NCI-H1092 (cell line): ENCODE results near the gene PHOX2B.
"Not testable (repeated sequence)": the region's sequence is repeated elsewhere in the genome, so short reads cannot be mapped to it uniquely, and the experiment has no call there.

Source experiments
- DNase-seq: peaks from one replicate; lab custom pipeline; 2025; lab: John Stamatoyannopoulos, UW

Gene PHOX2B

DNA sequence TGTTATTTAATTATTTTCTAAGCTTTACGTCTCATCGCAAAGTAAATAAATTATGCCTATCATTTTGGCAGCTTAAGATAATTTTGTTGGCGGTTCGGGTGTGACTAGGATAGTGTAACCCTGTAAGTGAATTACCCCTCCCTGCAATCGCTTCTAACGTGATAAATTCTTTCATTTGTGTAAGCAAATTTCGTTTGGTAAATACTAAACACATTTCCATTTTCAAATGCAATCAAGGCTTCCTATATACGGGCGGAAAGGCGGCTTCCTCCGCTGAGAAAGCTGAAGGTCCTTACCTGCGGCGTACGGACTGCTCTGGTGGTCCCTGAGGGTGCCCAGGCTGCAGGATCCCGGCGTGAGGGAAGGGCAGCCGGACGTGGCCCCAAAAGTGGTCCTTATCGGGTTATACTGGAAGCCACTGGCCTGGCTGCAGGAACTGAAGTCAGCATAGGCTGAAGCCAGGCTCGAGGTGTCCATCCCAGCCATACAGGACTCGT, 403 bp downstream of the PHOX2B start:
- no peak for DNase-seq

DNA sequence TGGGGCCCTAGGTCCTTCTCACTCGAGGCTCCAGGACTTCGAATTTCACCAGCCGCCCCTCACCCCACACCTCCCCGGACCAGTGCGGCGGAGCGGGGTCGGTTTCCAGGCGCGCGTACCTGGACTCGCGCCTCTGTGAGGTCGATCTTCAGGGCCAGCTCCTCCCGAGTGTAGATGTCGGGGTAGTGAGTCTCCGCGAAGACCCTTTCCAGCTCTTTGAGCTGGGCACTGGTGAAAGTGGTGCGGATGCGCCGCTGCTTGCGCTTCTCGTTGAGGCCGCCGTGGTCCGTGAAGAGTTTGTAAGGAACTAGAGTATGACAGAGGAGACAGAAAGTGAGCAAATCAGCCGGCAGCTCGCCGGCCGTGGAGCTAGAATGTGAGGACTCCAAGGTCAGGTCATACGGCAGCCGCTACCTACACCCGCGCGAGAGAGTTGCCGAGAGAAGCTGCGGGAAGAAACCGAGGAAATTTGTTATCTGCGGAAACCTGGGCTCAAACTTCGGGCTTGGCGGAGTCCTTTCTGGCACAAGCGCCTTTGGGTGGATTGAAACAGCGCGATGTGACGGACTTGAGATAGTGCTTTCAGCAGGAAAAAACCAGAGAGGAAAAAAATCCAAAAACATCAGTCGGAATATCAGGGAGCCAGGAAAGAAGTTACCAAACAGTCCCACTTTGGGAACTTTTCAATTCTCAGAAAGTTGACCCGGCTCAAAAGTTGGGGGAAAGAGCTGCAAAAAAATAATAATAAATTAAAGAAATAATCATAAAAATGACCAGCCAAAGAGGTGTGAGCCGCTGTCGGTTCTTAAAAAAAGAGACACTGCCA, 1.1 kb downstream of the PHOX2B start:
- no peak for DNase-seq

DNA sequence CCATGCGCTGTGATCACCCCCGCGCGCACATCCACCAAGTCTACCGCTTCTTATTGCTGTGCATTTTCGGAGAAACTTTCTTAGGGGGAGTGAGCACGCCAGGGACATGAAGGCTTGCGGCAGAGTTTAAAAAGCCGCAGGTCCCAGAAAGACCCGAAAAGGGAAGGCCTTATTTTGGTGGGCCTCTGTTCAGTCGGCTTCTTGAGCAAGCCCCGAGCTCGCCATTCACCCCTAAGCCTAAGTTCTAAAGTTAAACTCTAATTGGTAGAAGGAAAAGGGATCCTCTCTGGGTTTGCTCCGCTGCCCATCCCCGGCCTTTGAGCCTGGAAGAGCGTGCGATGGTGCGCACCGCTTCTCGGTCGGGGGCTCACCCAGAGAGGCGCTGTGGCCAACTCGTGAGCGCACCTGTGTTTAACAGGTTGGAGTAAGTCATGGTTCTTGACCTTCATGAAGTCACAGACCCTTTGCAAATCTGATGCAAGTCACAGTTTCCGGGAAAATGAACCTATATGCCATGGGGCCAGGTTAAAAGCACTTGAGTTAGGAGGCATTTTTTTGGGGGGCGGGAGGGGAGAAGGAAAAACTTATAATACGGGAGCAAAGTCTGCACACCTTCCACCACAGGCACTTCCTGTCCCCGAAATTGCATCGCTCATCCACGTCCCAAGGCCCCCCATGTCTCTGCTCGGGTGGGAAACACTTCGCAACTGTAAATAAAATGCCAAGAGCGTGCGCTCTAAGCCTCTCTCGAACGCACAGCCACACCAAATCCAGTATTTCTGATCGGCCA, 1.9 kb downstream of the PHOX2B start:
- no peak for DNase-seq

DNA sequence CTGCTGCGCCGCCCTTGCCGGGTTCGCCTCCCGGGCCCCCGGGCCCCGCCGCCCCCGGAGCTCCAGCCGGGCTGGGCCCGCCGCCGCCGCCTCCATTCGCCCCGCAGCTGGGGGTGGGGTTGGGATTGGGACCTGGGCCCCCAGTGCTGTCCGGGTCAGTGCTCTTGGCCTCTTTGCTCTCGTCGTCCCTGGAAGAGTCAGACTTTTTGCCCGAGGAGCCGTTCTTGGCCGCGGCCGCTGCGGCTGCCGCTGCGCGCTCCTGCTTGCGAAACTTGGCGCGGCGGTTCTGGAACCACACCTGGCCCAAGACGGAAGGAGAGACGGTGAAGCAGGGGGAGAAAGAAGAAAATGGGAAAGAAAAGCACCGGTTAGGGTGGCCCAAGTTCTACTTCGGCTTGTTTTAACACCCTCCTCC, 2.5 kb downstream of the PHOX2B start:
- DNase-seq: no peak

DNA sequence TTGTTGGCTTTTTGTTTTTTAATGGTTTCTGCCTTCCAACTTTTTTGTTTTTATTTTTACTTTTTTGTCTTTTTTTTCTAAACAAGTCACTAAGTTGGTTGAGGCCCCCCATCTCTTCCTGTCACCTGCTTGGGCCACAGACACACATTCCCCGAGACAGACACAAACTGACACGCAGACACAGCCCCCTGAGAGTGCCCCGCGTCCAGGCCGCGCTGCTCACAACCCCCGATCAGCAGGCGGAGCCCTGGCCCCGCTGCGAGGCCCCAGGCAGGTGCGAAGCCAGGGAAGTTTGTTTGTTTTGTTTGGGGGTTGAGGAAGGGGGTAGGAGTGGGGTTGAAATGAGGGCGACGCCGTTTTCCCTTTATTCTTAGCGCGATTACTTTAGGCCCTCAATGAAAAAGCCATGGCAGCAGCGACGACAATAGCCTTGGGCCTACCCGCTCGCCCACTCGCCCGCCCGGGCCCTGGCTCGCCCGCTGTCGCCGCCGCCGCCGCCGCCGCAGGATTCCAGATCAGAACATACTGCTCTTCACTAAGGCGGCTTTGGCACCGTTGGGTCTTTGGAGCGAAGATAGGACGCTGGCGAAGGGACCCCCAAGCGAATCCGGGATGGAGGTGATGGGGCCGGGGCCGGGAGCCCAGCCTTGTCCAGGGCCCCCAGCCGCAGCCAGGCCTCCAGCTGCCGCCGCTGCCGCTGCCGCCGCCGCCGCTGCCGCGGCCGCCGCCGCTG, 3.1 kb downstream of the PHOX2B start:
- DNase-seq: no peak

DNA sequence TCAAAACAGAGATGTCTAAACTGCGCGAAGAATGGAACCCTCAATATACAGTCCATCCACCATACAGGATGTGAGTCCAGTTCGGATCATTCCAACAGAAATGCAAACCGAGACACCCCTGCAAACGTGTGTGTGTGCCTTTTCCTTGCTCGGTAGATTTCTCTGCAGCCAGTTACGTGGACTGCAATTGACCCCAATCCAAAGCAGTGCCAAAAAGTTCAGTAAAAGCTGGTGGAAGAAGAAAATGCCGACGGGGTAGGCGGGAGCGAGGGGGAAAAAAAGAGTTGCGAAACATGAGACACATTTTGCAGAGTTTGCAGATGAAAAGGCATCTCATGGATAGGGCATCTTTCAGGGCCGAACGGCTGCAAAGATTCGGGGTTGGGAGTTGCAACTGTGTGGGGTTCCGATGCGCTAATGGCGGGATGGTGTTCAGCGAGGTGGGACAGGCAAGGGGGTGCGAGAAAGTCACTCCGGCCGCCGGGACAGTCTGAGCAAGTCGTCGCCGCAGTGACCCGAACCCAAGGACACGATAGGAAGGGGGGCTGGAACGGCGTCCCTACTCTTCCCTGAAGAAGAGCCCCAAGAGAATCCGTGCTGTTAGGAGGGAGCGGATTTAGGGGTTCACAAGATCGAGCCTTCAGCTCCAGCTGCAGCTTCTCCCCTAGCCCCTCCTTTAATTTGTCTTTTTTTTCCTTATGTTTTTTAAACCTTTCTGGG, 3.8 kb downstream of the PHOX2B start:
- DNase-seq: no peak

DNA sequence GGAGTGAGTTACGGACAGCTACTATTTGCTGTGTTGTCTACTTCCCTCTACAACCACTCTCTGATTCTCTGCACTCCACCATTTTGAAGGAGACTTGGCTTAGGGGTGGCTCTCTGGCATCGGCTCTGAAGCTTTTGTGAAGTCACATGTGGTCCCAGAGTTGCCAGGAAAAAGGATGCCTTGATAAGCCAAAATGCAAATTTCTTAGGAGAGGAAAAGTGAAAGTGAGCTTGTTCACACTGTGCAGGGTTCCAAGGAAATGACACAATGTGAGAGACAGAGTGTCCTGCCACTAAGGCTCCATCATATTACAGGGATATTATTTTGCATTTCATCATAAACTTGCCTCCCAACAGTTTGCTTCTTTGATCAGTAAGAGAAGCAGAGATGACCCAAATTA, 7.2 kb downstream of the PHOX2B start:
- DNase-seq: no peak

DNA sequence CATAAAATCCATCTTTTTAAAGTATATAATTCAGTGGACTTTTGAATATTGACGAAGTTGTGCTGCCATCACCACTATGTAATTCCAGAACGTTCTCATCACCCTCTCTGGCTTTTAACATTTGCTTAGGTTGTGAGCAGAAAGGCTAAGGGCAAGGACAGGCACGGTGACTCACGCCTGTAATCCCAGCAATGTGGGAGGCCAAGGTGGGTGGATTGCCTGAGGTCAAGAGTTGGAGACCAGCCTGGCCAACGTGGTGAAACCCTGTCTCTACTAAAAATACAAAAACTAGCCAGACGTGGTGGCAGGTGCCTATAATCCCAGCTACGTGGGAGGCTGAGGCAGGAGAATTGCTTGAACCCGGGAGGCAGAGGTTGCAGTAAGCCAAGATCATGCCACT, 11.0 kb downstream of the PHOX2B start:
- not testable (repeated sequence) for DNase-seq

DNA sequence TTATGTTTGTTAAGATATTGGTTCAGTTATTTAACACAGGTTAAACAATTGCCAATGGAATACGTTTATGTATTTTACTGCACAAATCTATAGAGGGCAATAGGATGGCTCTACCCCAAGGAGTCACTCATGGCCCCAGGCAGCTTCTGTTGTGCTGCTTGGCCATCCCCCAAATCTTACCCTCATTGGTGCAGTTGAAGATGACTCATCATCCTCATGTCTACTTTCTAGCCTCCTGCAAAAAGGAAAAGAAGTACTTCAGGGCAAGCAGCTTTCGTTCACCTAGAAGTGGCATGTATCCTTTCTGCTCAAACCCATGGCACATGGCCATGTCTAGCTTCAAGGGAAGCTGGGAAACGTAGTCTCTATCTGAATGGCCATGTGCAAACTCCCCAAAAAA, 14.2 kb downstream of the PHOX2B start:
- DNase-seq: no peak

DNA sequence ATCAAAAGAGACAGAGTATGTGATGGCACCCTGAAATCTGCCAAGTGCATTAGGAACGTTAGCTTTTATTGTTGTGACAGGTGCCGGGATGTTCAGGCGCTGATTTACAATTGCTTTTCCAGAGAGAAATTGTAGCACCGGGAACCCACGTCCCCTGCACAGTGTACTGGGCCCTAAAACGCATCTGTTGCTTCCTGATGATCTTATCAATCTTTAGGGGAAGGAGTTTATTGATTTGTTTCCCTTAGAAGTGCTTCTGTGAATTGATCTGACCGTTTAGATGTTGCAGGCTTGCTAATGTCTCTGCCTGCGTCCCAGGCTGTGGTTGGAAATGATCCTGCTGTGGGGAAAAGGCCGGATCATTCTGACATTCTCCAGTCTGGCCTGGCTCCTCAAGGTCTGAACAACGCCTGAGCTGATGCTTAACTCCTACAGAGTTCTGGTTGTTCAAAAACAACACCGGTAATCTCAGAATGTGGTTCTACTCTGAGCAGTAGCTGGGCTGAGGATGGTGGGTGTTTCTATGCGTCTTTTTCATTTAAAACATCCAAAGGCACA, 16.9 kb downstream of the PHOX2B start:
- no peak for DNase-seq

DNA sequence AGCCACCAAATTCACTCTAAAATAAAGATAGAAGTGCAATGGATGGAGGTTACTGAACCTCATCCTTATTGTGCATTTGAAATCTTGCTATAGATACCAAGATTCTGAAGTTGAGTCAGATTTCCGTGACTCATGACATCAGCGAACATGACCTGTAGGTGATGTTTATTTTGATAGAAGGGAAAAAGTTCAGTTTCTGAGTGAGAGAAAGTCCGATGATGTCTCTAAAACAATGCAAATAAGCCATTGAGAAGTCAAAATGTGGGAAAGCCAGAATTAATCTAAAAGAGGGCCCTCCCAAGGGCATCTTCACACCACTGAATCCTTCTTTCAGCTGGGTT, 20.0 kb downstream of the PHOX2B start:
- no peak for DNase-seq

DNA sequence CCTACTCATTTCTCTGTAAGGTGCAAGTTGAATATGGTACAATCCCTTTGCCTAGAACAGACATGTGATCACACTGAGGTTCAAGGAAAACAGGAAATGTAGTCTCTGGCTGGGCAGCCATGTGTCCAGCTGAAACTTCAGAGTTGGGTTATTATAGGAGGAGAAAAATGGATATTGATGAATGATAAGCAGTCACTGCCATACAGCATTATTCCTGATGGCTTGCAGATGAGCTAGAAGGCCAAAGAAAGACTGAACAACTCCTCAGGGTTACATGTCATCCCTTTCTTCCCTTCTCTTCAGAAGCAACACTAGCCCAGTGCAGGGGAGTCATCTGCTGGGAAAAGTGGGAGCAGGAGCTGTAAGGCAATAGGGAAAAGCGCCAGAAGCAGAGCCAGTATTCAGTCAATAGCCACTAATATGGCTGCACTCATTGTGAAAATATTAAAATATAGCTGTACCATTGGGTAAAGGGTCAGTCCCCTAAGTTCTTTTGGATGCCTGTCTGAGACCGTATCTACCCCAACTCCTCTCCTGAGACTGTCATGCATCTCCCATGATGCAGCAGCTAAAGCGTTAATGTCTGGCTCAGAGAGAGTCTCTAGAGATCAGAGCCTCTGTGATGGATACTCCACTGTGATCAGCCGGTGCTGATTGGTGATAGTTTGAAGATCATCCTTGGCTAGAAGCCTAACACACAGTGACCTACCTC, 20.5 kb downstream of the PHOX2B start:
- no peak for DNase-seq

DNA sequence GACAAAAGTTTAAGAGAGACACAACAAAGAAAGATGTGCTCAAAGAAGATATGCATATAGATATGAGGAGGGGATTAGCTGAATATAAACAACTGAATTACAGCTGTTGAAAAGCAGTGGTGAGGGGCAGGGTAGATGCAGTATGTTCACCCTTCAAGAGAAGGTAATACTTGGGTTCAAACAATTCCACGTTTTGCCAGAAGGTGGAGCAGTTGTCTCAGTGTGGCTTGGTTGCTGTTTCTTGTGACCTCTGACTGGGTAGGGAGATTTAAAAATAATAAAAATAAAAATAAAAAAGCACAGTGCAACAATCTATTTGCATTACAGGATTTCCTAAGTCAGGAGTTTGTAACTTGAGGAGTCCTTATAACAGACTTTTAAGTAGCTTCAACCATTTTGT, 23.3 kb downstream of the PHOX2B start:
- DNase-seq: no peak

DNA sequence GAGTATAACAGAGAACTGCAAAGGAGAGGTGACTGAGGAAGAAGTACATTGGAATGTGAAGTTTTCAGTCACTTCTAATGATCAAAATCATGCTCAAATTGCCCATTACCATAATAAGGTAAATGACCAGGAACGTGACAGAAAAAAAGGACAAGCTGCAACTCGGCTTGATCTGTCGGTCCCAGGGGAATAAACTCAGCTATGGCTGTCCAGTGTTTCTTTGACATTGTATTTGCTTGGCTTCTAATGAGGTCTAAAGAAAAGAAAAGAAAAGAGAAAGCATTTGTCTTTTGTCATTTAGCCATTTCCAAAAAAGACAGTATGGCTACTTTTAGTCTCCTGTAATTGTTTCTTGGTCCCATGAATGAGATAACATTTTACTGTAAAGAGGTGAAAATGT, 25.2 kb downstream of the PHOX2B start:
- DNase-seq: no peak

DNA sequence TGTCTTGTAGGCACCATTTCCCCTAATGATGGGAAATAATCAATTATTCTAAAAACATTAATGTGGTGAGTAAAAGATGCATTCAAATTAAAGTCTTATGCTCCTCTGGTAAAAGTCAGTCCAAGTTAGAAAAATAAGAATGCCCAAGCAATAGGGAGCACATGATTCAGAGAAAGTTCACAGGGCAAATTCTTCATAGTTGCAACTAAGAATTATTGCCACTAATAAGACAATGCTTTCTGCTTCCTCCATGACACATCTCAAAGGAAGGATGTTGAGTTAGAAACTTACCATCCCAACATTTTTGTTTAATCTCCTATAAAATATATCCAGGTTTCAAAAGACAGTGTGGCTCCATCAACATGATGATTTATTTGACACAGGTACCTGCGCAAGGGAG, 26.3 kb downstream of the PHOX2B start:
- no peak for DNase-seq

DNA sequence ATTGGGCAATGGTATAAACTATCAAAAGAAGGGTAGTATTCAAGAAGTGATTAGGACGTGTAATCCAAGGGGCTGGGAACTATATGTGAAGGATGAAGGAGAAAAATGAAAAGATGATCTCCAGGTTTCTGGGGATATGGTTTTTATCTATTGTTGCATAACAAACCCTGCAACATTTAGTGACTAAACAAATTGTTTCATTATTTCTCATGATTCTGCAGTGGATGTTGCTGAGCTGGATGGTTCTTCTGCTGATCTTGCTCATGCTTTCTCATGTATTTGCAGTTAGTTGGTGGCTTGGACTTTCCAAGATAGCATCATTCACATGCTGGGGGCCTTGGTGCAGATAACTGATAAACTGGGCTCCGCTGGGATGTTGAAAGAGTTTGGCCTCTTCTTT, 29.1 kb downstream of the PHOX2B start:
- DNase-seq: no peak

DNA sequence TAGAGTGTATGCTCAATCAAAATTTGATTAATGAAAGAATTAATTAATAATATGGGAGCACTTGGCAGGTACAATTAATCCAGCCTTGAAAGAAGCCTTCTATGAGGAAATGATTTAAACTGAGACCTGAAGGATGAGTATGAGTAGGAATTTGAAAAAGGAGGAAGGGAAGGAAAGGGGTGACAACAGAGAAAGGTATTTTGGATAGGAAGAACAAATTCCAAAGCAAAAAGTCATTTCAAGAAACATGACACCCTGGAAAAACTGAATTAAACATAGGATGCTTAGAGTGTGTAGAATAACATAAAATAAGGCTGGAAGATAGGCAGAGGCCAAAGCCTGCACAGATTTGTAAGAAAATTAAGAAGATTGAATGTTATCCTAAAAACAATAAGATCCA, 29.6 kb downstream of the PHOX2B start:
- no peak for DNase-seq

DNA sequence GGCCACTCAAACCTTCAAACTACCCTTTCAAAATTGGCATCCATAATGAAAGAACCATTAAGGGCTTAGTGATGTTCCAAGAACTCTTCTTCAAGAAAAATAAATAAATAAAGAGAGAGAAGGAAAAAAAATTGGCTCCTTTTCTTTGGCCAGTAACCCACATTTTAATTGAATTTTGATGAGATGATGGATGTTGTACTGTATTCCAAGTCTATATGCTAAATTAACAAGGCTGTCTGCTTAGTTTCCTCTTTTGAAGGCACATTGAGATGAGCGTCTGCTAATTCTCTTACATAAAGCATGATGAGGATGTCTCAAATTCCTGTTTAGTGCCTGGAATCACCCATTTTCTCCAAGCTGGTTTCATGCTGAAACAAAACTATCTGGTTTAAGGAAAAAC, 33.4 kb downstream of the PHOX2B start:
- no peak for DNase-seq

DNA sequence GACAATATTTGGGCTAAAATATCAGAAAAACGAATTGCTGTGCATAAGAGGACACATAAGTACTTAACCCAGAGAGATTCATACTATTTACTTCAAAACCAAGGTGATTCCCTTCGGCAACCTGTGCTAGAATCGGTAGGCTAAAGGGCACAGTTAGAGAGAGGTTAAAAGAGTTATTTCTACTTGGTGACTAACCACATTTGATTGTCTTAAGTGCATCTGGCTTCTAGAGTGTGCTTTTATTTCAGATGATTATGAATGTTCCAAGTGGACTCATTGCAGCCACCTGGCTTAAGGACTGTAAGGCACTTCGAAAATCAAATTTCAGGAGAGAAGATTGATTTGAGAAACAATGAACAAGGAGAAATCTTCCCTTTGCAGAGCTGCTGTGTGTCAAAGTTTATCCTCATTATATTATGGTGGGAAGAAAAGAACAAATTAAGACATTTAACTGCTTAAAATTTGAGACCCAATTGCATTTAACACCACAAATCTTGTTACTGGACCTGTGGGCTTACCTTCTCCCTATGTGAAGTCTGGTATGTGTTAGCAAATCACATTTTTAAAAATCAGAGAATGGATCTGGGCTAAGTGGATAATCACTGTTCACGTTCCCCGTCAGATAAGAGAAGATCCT, 34.0 kb downstream of the PHOX2B start:
- DNase-seq: no peak

DNA sequence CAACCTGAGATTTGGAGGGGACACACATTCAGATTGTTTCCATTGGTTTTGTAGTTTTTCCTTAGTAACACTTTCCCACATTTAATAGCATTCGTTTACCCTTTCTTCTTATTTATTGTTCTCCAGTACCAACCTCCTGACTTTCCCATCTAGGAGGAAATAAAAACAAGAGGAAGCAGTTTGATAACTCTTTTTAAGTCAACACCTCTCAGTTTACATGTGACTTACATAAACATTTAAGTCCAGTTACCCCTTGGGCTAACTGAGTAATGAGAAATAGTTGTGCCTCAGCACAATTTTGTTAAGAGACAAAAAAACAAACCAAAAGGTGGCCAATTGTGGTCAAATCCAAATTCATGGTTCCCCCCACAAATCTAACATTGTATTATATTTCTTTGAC, 34.8 kb downstream of the PHOX2B start:
- DNase-seq: no peak

DNA sequence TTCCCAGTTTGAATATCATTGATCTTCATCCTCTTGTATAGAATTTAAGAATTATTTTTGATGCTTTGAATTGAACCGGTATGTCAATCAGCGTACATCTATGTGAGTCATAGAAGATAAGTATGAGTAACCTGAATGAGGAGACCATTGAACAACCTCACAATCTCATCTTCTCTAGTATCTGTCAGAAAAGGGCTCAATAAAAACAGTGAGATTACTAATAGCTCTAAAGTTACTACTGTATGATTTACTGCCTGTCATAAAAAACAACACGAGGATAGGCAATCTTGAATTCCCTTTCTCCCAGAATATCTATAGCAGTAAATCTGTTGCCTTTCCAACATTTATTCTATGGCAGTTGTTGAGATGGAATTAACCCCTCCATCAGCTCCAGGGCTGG, 36.1 kb downstream of the PHOX2B start:
- DNase-seq: no peak
